ENCODE results near the gene MRGPRE.

GRCh38 chr11:3206922-3207204, 25.4 kb downstream of the MRGPRE start:
- no peak for TF ChIP-seq CTCF (IDR thresholded peaks at IDR 0.05)
- TF ChIP-seq EP300 (IDR thresholded peaks at IDR 0.05) = no peak
- TF ChIP-seq POLR2AphosphoS5 (IDR thresholded peaks at IDR 0.05) = no peak

Measured in upper lobe of left lung (tissue), 4 donors.